GM12875 (cell line): ENCODE results near the gene PDE4D.
"Not testable (repeated sequence)": the region's sequence is repeated elsewhere in the genome, so short reads cannot be mapped to it uniquely, and the experiment has no call there.

Experiments used
- H3K4me3 ChIP-seq: one replicate; pipeline ENCODE4 v1.5.1; 2011; ENCODE audit warnings: low read depth, low read length, control low read depth
- TF ChIP-seq, protein P1 (sequence below): IDR thresholded peaks from 2 replicates; pipeline ENCODE4 v1.5.1; 2011; ENCODE audit warnings: low read depth, mild to moderate bottlenecking, control low read depth, inconsistent platforms, low read length, moderate library complexity, borderline replicate concordance; ENCODE audit not compliant: insufficient read depth

Gene PDE4D

DNA sequence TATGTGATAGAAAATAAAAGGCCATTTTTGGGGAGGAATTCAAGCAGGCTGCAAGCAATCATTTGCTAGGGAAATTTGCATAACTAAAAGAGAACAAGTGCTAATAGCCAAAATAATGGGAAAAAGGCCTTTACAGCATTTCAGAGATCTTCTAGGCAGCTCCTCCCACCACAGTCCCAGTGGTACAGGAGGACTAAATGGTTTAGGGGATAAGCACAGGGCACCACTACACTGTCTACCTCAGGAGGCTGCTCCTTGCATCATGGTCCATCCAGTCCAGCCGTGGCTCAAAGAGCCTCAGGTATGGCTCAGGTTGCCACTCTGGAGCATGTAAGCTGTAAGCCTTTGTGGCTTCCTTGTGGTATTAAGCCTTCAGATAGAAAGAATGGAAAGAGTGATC, 485.6 kb downstream of the PDE4D start:
- TF ChIP-seq, protein P1, sequence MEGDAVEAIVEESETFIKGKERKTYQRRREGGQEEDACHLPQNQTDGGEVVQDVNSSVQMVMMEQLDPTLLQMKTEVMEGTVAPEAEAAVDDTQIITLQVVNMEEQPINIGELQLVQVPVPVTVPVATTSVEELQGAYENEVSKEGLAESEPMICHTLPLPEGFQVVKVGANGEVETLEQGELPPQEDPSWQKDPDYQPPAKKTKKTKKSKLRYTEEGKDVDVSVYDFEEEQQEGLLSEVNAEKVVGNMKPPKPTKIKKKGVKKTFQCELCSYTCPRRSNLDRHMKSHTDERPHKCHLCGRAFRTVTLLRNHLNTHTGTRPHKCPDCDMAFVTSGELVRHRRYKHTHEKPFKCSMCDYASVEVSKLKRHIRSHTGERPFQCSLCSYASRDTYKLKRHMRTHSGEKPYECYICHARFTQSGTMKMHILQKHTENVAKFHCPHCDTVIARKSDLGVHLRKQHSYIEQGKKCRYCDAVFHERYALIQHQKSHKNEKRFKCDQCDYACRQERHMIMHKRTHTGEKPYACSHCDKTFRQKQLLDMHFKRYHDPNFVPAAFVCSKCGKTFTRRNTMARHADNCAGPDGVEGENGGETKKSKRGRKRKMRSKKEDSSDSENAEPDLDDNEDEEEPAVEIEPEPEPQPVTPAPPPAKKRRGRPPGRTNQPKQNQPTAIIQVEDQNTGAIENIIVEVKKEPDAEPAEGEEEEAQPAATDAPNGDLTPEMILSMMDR, result no peak
- H3K4me3 ChIP-seq, result no peak overlapping the region

DNA sequence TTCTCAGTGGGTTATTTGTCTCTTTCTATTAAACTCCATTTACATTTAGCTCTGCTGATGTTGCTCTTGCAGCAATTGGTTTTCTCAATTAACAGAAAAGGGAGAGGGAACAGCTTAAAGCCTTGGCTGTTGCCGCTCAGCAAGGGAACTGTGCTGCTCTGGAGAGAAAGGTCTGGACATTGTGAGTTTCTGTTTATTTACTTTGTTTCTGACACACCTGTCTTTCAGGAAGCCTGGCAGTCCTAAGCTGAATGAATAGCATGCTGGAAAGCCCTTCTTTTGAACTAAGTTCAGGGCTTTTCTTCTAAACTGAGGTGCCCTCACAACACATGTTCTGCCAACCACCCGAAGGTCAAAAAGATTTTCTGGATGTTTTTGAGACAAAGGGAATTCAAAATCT, 491.9 kb downstream of the PDE4D start:
- TF ChIP-seq, protein P1, result no peak
- H3K4me3 ChIP-seq, result no peak overlapping the region

GRCh38 chr5:59394956-59395355, 498.6 kb downstream of the PDE4D start:
- H3K4me3 ChIP-seq, result not testable (repeated sequence)

DNA sequence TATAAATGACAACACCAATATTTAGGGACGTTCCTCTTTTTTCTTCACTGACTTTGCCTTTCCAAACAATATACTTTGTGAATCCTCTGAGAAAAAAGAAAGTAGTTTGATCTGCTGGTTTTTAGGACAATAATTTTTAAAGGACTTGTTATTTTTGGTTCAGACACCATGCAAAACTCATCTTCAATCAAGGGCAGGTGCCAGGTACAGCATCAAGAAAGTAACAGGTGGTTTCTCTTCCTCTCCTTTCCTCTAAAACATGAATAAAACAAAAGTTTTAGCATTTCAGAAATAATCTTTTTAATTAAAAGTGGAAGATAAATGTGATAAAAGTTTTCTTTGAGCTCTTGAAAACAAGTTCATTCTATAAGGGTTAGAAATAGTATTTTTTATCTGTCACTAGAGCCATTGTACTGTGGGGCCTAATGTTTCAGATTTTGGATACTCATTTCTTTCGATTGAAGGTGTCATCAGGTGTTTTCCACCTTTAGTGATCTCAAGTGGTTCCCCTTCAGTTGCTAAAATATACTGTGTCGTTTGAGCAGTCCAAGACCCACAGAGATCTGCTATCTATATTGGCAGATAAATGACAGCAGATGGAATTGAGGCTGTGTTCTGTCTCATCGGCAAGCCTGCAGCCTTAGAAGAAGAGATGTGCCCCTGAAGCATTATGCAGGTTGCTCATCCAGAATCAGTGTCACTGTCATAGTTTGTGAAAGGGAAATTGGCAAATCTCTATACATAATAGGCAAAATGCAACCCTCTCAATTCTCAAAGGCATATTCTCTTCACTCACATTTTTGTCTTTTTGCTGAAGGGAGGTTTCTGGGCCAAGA, 499.7 kb downstream of the PDE4D start:
- TF ChIP-seq, protein P1, result no peak

GRCh38 chr5:59391576-59391975, 501.9 kb downstream of the PDE4D start:
- TF ChIP-seq, protein P1, result no peak

More for the DNA sequence above, 499.7 kb downstream of the PDE4D start:
- no peak overlapping the region for H3K4me3 ChIP-seq

DNA sequence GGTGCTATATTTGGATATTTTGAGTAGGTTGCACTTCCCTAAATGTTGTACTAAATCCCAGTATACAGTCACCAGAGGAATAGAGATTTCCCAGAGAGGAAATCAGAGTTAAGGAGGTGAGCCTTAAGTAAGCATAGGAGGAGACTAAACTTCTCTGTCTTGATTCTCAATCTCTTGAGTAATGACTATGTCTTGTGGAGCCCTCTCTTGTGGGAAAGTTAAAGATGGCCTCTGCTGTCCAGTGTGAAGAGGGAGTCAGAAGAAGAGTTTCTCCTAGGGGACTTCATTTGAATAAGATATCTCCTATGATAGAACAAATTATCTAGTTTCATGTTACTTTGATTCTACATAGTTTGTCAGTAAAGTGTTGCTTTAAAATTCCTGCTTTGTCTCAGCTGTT, 502.5 kb downstream of the PDE4D start:
- TF ChIP-seq, protein P1, result no peak
- no peak overlapping the region for H3K4me3 ChIP-seq

More at GRCh38 chr5:59391576-59391975, 501.9 kb downstream of the PDE4D start:
- H3K4me3 ChIP-seq, result no peak overlapping the region

DNA sequence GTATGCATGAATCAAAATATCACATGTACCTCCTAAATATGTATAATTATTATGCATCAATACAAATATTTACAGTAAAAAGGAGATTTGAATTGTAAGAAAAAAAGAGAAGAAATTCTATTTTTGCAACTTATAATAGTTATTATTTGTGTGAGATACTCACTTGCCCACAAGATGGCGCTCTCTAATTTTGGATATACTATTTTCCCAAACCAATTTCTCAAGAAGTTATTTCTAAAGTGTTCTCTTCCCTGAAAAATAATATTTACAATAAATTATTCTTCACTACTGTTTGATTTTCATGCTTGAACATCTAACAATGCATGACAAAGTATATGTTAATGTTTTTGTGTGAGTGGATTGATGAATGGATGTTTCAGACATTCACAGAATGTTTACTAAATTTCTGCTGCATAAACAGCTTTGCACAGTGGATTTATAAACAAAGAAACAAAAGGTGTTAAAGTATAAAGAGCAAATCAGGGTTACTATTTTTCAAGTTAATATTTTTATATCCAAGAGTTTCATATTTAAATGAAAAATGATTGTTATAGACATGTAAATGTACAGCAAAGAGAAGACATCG, 503.4 kb downstream of the PDE4D start:
- TF ChIP-seq, protein P1, result no peak
- H3K4me3 ChIP-seq, result no peak overlapping the region
